ENCODE measurements around the gene KCNH1.

The KCNH1 gene

GRCh38 chr1:210627755-210628154, 506.2 kb downstream of the KCNH1 start:
- no peak for DNase-seq

All from GF-D8 (cell line).